Right lobe of liver (tissue), 4 donors: Measurements from ENCODE around the gene TTLL5.

Experiments
- POLR2A ChIP-seq: fragments of 450-650 bp; IDR thresholded peaks from one replicate; pipeline ENCODE4 v1.6.1; 2017; ENCODE audit warnings: antibody characterized with exemption, mild to moderate bottlenecking
- TF ChIP-seq, protein P1 (sequence below), 4 donors: fragments of 200-600 bp in 3 of 4; fragments of 450-650 bp in 1 of 4; IDR thresholded peaks; one replicate each; pipeline versions ENCODE4 v1.5.1 to v1.8.0; 2016 to 2022; ENCODE audit warnings: antibody characterized with exemption in 4 of 4, mild to moderate bottlenecking in 2 of 4
- donor health status: DM: no; HTN: no; CAD: no.
- donor health status: DM: no; HTN: no; CAD: no.
- donor health status: DM: no; HTN: yes; CAD: no.

- no peak for TF ChIP-seq POLR2A
- TF ChIP-seq, protein P1, sequence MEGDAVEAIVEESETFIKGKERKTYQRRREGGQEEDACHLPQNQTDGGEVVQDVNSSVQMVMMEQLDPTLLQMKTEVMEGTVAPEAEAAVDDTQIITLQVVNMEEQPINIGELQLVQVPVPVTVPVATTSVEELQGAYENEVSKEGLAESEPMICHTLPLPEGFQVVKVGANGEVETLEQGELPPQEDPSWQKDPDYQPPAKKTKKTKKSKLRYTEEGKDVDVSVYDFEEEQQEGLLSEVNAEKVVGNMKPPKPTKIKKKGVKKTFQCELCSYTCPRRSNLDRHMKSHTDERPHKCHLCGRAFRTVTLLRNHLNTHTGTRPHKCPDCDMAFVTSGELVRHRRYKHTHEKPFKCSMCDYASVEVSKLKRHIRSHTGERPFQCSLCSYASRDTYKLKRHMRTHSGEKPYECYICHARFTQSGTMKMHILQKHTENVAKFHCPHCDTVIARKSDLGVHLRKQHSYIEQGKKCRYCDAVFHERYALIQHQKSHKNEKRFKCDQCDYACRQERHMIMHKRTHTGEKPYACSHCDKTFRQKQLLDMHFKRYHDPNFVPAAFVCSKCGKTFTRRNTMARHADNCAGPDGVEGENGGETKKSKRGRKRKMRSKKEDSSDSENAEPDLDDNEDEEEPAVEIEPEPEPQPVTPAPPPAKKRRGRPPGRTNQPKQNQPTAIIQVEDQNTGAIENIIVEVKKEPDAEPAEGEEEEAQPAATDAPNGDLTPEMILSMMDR (IDR thresholded peaks at IDR 0.05) = no peak
Observed at GRCh38 chr14:75939200-75939599, 278.2 kb downstream of the TTLL5 start.
